ENCODE data around the gene ZYG11A.

ZYG11A gene

GRCh38 chr1:52918201-52918600 is 75.6 kb downstream of the ZYG11A start:
- no peak for DNase-seq (ENCODE audit: low spot score)

- DNase-seq (ENCODE audit: low spot score): no peak
These were observed 76.6 kb downstream of the ZYG11A start for GRCh38 chr1:52919051-52919722.

GRCh38 chr1:52919723-52920483 is 77.3 kb downstream of the ZYG11A start:
- DNase-seq (ENCODE audit: low spot score): no peak

- DNase-seq (ENCODE audit: low spot score): no peak
These were observed 78.3 kb downstream of the ZYG11A start for GRCh38 chr1:52920791-52921291.

- DNase-seq (ENCODE audit: low spot score): no peak
These were observed 83.0 kb downstream of the ZYG11A start for GRCh38 chr1:52925571-52926005.

- no peak for DNase-seq (ENCODE audit: low spot score)
These were observed 84.3 kb downstream of the ZYG11A start for GRCh38 chr1:52926864-52927211.

GRCh38 chr1:52927212-52928014 is 84.9 kb downstream of the ZYG11A start, which contains the start of gene SCP2:
Gene SCP2 (plus strand): TSS chr1:52927276. CDS start chr1:52927397, 121 bp downstream.
- DNase-seq (ENCODE audit: low spot score): peak; percentile 84

GRCh38 chr1:52928015-52928404 is 85.5 kb downstream of the ZYG11A start:
- DNase-seq (ENCODE audit: low spot score): peak; percentile 28

GRCh38 chr1:52929019-52929418 is 86.5 kb downstream of the ZYG11A start:
- no peak for DNase-seq (ENCODE audit: low spot score)

- no peak for DNase-seq (ENCODE audit: low spot score)
These were observed 95.0 kb downstream of the ZYG11A start for GRCh38 chr1:52937433-52938182.

GRCh38 chr1:52938183-52938451 is 95.6 kb downstream of the ZYG11A start:
- no peak for DNase-seq (ENCODE audit: low spot score)

GRCh38 chr1:52943876-52944416 is 101.4 kb downstream of the ZYG11A start:
- DNase-seq (ENCODE audit: low spot score): no peak

GRCh38 chr1:52944566-52944965 is 102.0 kb downstream of the ZYG11A start:
- DNase-seq (ENCODE audit: low spot score): no peak
